ENCODE data around the gene ENC1. TPM values are rescaled to one million over a fixed set of nuclear protein-coding genes. Genes with fewer than 3 reads are reported as not detected.

Gene ENC1
- total RNA-seq, 2 experiments from 2014 or later: 12.1 to 25.9 TPM

- CTCF ChIA-PET (ENCODE audit: unreplicated experiment): interaction anchor here (0.6 kb wide), 1 partner anchor 248 kb away, joined by 3 read pairs; no protein-coding TSS in a partner anchor
- peaks cover 23% of the 10 kb centered on the region for H3K4me1 ChIP-seq (ENCODE audit: insufficient read depth, low read length, poor library complexity, severe bottlenecking)
- H3K27ac ChIP-seq (ENCODE audit: low read depth, low read length, poor library complexity, severe bottlenecking): no peak overlapping the region
- H3K9me2 ChIP-seq (ENCODE audit: insufficient read depth, low read length): no peaks in the 10 kb centered on the region
- no peak for TF ChIP-seq CTCF (conservative IDR thresholded peaks at IDR 0.05; ENCODE audit: low read length)
- TF ChIP-seq EZH2phosphoT487 (IDR thresholded peaks at IDR 0.05; ENCODE audit: borderline replicate concordance, low read depth, low read length): no peak
- no peak overlapping the region for H3K4me3 ChIP-seq (ENCODE audit: low read depth, low read length, poor library complexity, severe bottlenecking)
- H3K4me2 ChIP-seq (ENCODE audit: low read length): no peak overlapping the region
- H3K36me3 ChIP-seq (ENCODE audit: insufficient read depth, low read length): peaks cover 9% of the 10 kb centered on the region; the same call in 1 of the 2 replicates
- no peak for DNase-seq (ENCODE audit: low spot score)
- no peak overlapping the region for H2AFZ ChIP-seq (ENCODE audit: low read length)
- H4K20me1 ChIP-seq (ENCODE audit: insufficient read depth, low read length): no peaks in the 10 kb centered on the region
- 0 out of 2 replicates have a peak, but pooled peaks cover 4% of the 10 kb centered on the region for H3K79me2 ChIP-seq (ENCODE audit: insufficient read depth, low read depth, low read length)
- POLR2A ChIA-PET: interaction anchor here (0.5 kb wide), 1 partner anchor 237 kb away, joined by 5 read pairs; no protein-coding TSS in a partner anchor
- BruUV-seq (replicated peaks): no TSS peak
- intact Hi-C loops (cut with micrococcal nuclease; ENCODE audit: unreplicated experiment): no loop called here
- no peaks in the 10 kb centered on the region for H3K9me3 ChIP-seq (ENCODE audit: low read length)
These were observed 12.8 kb downstream of the ENC1 start for GRCh38 chr5:74627646-74628279.

- Histone ChIP-seq H3K9me2 (ENCODE audit: insufficient read depth, low read length) (no peaks in the 10 kb centered on the region), H3K4me3 (ENCODE audit: low read depth, low read length, poor library complexity, severe bottlenecking) (no peak overlapping the region), H3K27ac (ENCODE audit: low read depth, low read length, poor library complexity, severe bottlenecking) (no peak overlapping the region), H3K9me3 (ENCODE audit: low read length) (no peaks in the 10 kb centered on the region), H3K79me2 (ENCODE audit: insufficient read depth, low read depth, low read length) (0 out of 2 replicates have a peak, but pooled peaks cover 4% of the 10 kb centered on the region), H2AFZ (ENCODE audit: low read length) (no peak overlapping the region), H3K4me1 (ENCODE audit: insufficient read depth, low read length, poor library complexity, severe bottlenecking) (peaks cover 12% of the 10 kb centered on the region), H4K20me1 (ENCODE audit: insufficient read depth, low read length) (no peaks in the 10 kb centered on the region), H3K4me2 (ENCODE audit: low read length) (no peak overlapping the region), H3K36me3 (ENCODE audit: insufficient read depth, low read length) (peaks cover 7% of the 10 kb centered on the region; the same call in 1 of the 2 replicates)
- intact Hi-C loops (cut with micrococcal nuclease; ENCODE audit: unreplicated experiment): no loop called here
- TF ChIP-seq CTCF (conservative IDR thresholded peaks at IDR 0.05; ENCODE audit: low read length) (no peak; the same call in 1 of the 2 replicates), EZH2phosphoT487 (IDR thresholded peaks at IDR 0.05; ENCODE audit: borderline replicate concordance, low read depth, low read length) (no peak)
- BruUV-seq (replicated peaks): no TSS peak
- DNase-seq (ENCODE audit: low spot score): no peak
- CTCF ChIA-PET (ENCODE audit: unreplicated experiment): no interaction called here
- POLR2A ChIA-PET: interaction anchor here (0.5 to 0.7 kb wide), 5 partner anchors 21 to 607 kb away, joined by 3 to 5 read pairs (median 3); no protein-coding TSS in a partner anchor
These were observed 13.9 kb downstream of the ENC1 start for GRCh38 chr5:74626386-74627222.
